HEK293 (cell line): ENCODE results near the gene VGLL4.

Experiments
- CTCF ChIA-PET: fragments of 350-600 bp; formaldehyde crosslinking; extraction: SDS; loops from one replicate; lab custom pipeline; 2021; ENCODE audit warnings: antibody characterized with exemption; lab: Yijun Ruan, JAX
- POLR2A ChIA-PET: fragments of 300-600 bp; formaldehyde crosslinking; extraction: SDS; loops from one replicate; lab custom pipeline; 2020; ENCODE audit warnings: antibody characterized with exemption, inconsistent platforms; lab: Yijun Ruan, JAX
- H3K27ac ChIP-seq: fragments of 200-500 bp; sonication (Bioruptor generic); 2 replicates; pipeline ENCODE4 v1.5.1; 2014; ENCODE audit warnings: low read depth, low read length, control low read depth, inconsistent platforms; ENCODE audit errors: extremely low read depth
- H3K36me3 ChIP-seq, 2 experiments: fragments of 200-500 bp in 1 of 2; sonication (Bioruptor generic) in 1 of 2; 1 replicate in 1 of 2; 2 replicates in 1 of 2; pipeline ENCODE4 v1.5.1; 2014 to 2017; ENCODE audit warnings: inconsistent platforms in 2 of 2, low read length in 2 of 2; ENCODE audit not compliant: control insufficient read depth in 2 of 2, insufficient read depth in 1 of 2
- H3K4me1 ChIP-seq: fragments of 200-500 bp; sonication (Bioruptor generic); 2 replicates; pipeline ENCODE4 v1.5.1; 2014; ENCODE audit warnings: mild to moderate bottlenecking, low read length, inconsistent platforms; ENCODE audit not compliant: control insufficient read depth, insufficient read depth
- H3K4me3 ChIP-seq: 2 replicates; pipeline ENCODE4 v1.5.1; 2011; ENCODE audit warnings: low read depth, mild to moderate bottlenecking, control low read depth, low read length, moderate library complexity
- H3K9me3 ChIP-seq: fragments of 200-500 bp; sonication (Bioruptor generic); 2 replicates; pipeline ENCODE4 v1.5.1; 2014; ENCODE audit warnings: low read depth, low read length, inconsistent platforms; ENCODE audit not compliant: control insufficient read depth, insufficient read depth
- BCL11B ChIP-seq: fragments of 450-650 bp; formaldehyde crosslinking; IDR thresholded peaks from 2 replicates; pipeline ENCODE4 v1.5.1; 2016; ENCODE audit warnings: low read depth, missing biosample characterization, missing genetic modification characterization
- EGR2 ChIP-seq: fragments of 450-650 bp; formaldehyde crosslinking; IDR thresholded peaks from 2 replicates; pipeline ENCODE4 v1.5.1; 2016; ENCODE audit warnings: low read depth, missing biosample characterization, missing genetic modification characterization
- GFI1B ChIP-seq: fragments of 450-650 bp; formaldehyde crosslinking; IDR thresholded peaks from 2 replicates; pipeline ENCODE4 v1.5.1; 2016; ENCODE audit warnings: missing biosample characterization, missing genetic modification characterization
- GLIS1 ChIP-seq: fragments of 450-650 bp; formaldehyde crosslinking; IDR thresholded peaks from 2 replicates; pipeline ENCODE4 v1.5.1; 2016; ENCODE audit warnings: missing biosample characterization, missing genetic modification characterization
- GLIS2 ChIP-seq: fragments of 450-650 bp; formaldehyde crosslinking; IDR thresholded peaks from 2 replicates; pipeline ENCODE4 v1.5.1; 2016; ENCODE audit warnings: missing biosample characterization, missing genetic modification characterization
- HOXA7 ChIP-seq: sonication (generic); formaldehyde crosslinking; IDR thresholded peaks from 2 replicates; pipeline ENCODE4 v1.8.1; 2022; ENCODE audit warnings: missing genetic modification reagents, borderline replicate concordance
- HOXD13 ChIP-seq: sonication (generic); formaldehyde crosslinking; IDR thresholded peaks from 2 replicates; pipeline ENCODE4 v1.8.0; 2022; ENCODE audit warnings: missing genetic modification reagents, borderline replicate concordance
- KLF1 ChIP-seq: fragments of 450-650 bp; formaldehyde crosslinking; IDR thresholded peaks from 2 replicates; pipeline ENCODE4 v1.5.1; 2016; ENCODE audit warnings: missing biosample characterization, missing genetic modification characterization
- KLF10 ChIP-seq: fragments of 450-650 bp; IDR thresholded peaks from 2 replicates; pipeline ENCODE4 v1.5.1; 2018; ENCODE audit warnings: missing biosample characterization, mild to moderate bottlenecking, missing genetic modification characterization
- OSR2 ChIP-seq: fragments of 450-650 bp; formaldehyde crosslinking; IDR thresholded peaks from 2 replicates; pipeline ENCODE4 v1.5.1; 2016; ENCODE audit warnings: missing biosample characterization, missing genetic modification characterization
- REPIN1 ChIP-seq: fragments of 450-650 bp; formaldehyde crosslinking; IDR thresholded peaks from 2 replicates; pipeline ENCODE4 v1.5.1; 2017; ENCODE audit warnings: missing biosample characterization, missing genetic modification characterization, low read depth
- SP3 ChIP-seq: fragments of 450-650 bp; formaldehyde crosslinking; IDR thresholded peaks from 2 replicates; pipeline ENCODE4 v1.5.1; 2016; ENCODE audit warnings: missing biosample characterization, missing genetic modification characterization
- ZBTB11 ChIP-seq: fragments of 450-650 bp; formaldehyde crosslinking; conservative IDR thresholded peaks from 2 replicates; pipeline ENCODE4 v1.5.1; 2016; ENCODE audit warnings: low read depth, missing biosample characterization, missing genetic modification characterization
- ZFP3 ChIP-seq: fragments of 450-650 bp; formaldehyde crosslinking; IDR thresholded peaks from 2 replicates; pipeline ENCODE4 v1.5.1; 2016; ENCODE audit warnings: low read depth, missing biosample characterization, missing genetic modification characterization
- ZIC2 ChIP-seq: fragments of 450-650 bp; formaldehyde crosslinking; IDR thresholded peaks from 2 replicates; pipeline ENCODE4 v1.5.1; 2016; ENCODE audit warnings: missing biosample characterization, missing genetic modification characterization
- ZNF239 ChIP-seq: fragments of 450-650 bp; formaldehyde crosslinking; IDR thresholded peaks from 2 replicates; pipeline ENCODE4 v1.5.1; 2016; ENCODE audit warnings: missing biosample characterization, missing genetic modification characterization
- ZNF274 ChIP-seq, 2 experiments: fragments of 200-500 bp in 1 of 2; fragments of 450-650 bp in 1 of 2; sonication (Bioruptor generic) in 1 of 2; formaldehyde crosslinking in 1 of 2; IDR thresholded peaks; 2 replicates each; pipeline versions ENCODE4 v1.5.1 to v1.6.1; 2014 to 2016; ENCODE audit warnings: borderline replicate concordance in 1 of 2, inconsistent platforms in 1 of 2, low read length in 1 of 2, missing biosample characterization in 1 of 2, missing genetic modification characterization in 1 of 2
- ZNF341 ChIP-seq: fragments of 450-650 bp; formaldehyde crosslinking; IDR thresholded peaks from 2 replicates; pipeline ENCODE4; 2016; ENCODE audit warnings: low read depth, missing biosample characterization, missing genetic modification characterization
- ZNF433 ChIP-seq: fragments of 450-650 bp; formaldehyde crosslinking; IDR thresholded peaks from 2 replicates; pipeline ENCODE4 v1.5.1; 2016; ENCODE audit warnings: missing biosample characterization, missing genetic modification characterization, low read depth
- ZNF488 ChIP-seq: fragments of 450-650 bp; formaldehyde crosslinking; IDR thresholded peaks from 2 replicates; pipeline ENCODE4 v1.5.1; 2016; ENCODE audit warnings: missing biosample characterization, missing genetic modification characterization
- ZNF548 ChIP-seq: fragments of 450-650 bp; formaldehyde crosslinking; IDR thresholded peaks from 2 replicates; pipeline ENCODE4 v1.5.1; 2016; ENCODE audit warnings: missing biosample characterization, missing genetic modification characterization
- ZNF561 ChIP-seq: fragments of 450-650 bp; IDR thresholded peaks from 2 replicates; pipeline ENCODE4 v1.5.1; 2018; ENCODE audit warnings: missing biosample characterization, missing genetic modification characterization, borderline replicate concordance
- ZNF600 ChIP-seq: fragments of 450-650 bp; formaldehyde crosslinking; IDR thresholded peaks from 2 replicates; pipeline ENCODE4 v1.5.1; 2016; ENCODE audit warnings: missing biosample characterization, missing genetic modification characterization
- ZNF623 ChIP-seq: fragments of 450-650 bp; formaldehyde crosslinking; IDR thresholded peaks from 2 replicates; pipeline ENCODE4 v1.5.1; 2016; ENCODE audit warnings: missing biosample characterization, missing genetic modification characterization
- ZNF645 ChIP-seq: fragments of 450-650 bp; formaldehyde crosslinking; IDR thresholded peaks from 2 replicates; pipeline ENCODE4; 2016; ENCODE audit warnings: missing biosample characterization, missing genetic modification characterization
- ZNF654 ChIP-seq: fragments of 450-650 bp; formaldehyde crosslinking; IDR thresholded peaks from 2 replicates; pipeline ENCODE4 v1.5.1; 2016; ENCODE audit warnings: low read depth, missing biosample characterization, missing genetic modification characterization
- ZNF776 ChIP-seq: fragments of 450-650 bp; formaldehyde crosslinking; IDR thresholded peaks from 2 replicates; pipeline ENCODE4 v1.5.0; 2017; ENCODE audit warnings: missing biosample characterization, missing genetic modification characterization, borderline replicate concordance
- ZNF837 ChIP-seq: fragments of 450-650 bp; formaldehyde crosslinking; IDR thresholded peaks from 2 replicates; pipeline ENCODE4 v1.5.1; 2016; ENCODE audit warnings: missing biosample characterization, missing genetic modification characterization
- ZNF843 ChIP-seq: fragments of 450-650 bp; formaldehyde crosslinking; IDR thresholded peaks from 2 replicates; pipeline ENCODE4 v1.5.1; 2016; ENCODE audit warnings: missing biosample characterization, missing genetic modification characterization

Gene VGLL4

GRCh38 chr3:11549580-11550140 lies 94.1 kb downstream of the VGLL4 start:
- POLR2A ChIA-PET, result no interaction called here
- 0 out of 2 replicates have a peak, but pooled peaks cover 4% of the 10 kb centered on the region for H3K4me1 ChIP-seq
- H3K4me3 ChIP-seq, result no peak overlapping the region
- CTCF ChIA-PET, result no interaction called here
- H3K9me3 ChIP-seq, result no peaks in the 10 kb centered on the region
- no peak overlapping the region for H3K27ac ChIP-seq
- H3K36me3 ChIP-seq, result peaks cover 0 to 3% of the 10 kb centered on the region in 2 experiments; a peak in 1 of 3 replicates
- TF ChIP-seq ZNF776 (tag by site-specific recombination) (no peak), KLF1 (no peak), HOXA7 (CRISPR knock-in tag) (no peak), OSR2 (tag by site-specific recombination) (no peak), KLF10 (tag by site-specific recombination) (no peak), ZNF837 (tag by site-specific recombination) (no peak)

- POLR2A ChIA-PET, result no interaction called here
- CTCF ChIA-PET, result no interaction called here
- H3K4me3 ChIP-seq, result no peak overlapping the region
- H3K4me1 ChIP-seq, result 0 out of 2 replicates have a peak, but pooled peaks cover 4% of the 10 kb centered on the region
- TF ChIP-seq ZNF600 (tag by site-specific recombination), result peak; percentile 62; the same call in 1 of the 2 replicates
- no peak for TF ChIP-seq ZNF433 (tag by site-specific recombination)
- no peak for TF ChIP-seq ZNF843 (tag by site-specific recombination)
- no peak for TF ChIP-seq ZNF654 (tag by site-specific recombination)
- TF ChIP-seq BCL11B (tag by site-specific recombination), result no peak
- no peak for TF ChIP-seq GFI1B (tag by site-specific recombination)
- no peak for TF ChIP-seq EGR2
- TF ChIP-seq SP3 (tag by site-specific recombination), result no peak
- no peak for TF ChIP-seq REPIN1 (tag by site-specific recombination)
- TF ChIP-seq ZNF239 (tag by site-specific recombination), result no peak
- TF ChIP-seq ZNF341 (tag by site-specific recombination), result 0 out of 2 replicates have a peak, but pooled peaks have one; percentile 6
- TF ChIP-seq ZNF623 (tag by site-specific recombination), result no peak
- no peak for TF ChIP-seq GLIS2 (tag by site-specific recombination)
- peak; percentile 91 for TF ChIP-seq ZIC2 (tag by site-specific recombination)
- TF ChIP-seq ZNF488 (tag by site-specific recombination), result no peak
- TF ChIP-seq GLIS1, result peak; percentile 91
- no peak for TF ChIP-seq ZFP3
- peaks cover 0 to 3% of the 10 kb centered on the region in 2 experiments; a peak in 1 of 3 replicates for H3K36me3 ChIP-seq
- H3K9me3 ChIP-seq, result no peaks in the 10 kb centered on the region
- no peak overlapping the region for H3K27ac ChIP-seq
Measured at GRCh38 chr3:11548721-11549131, 95.0 kb downstream of the VGLL4 start.

- Histone ChIP-seq H3K36me3 (peaks cover 0 to 3% of the 10 kb centered on the region in 2 experiments; a peak in 1 of 3 replicates), H3K4me1 (0 out of 2 replicates have a peak, but pooled peaks cover 4% of the 10 kb centered on the region), H3K4me3 (no peak overlapping the region), H3K9me3 (no peaks in the 10 kb centered on the region), H3K27ac (no peak overlapping the region)
- POLR2A ChIA-PET, result no interaction called here
- CTCF ChIA-PET, result no interaction called here
- no peak for TF ChIP-seq ZNF561 (tag by site-specific recombination)
- TF ChIP-seq ZBTB11 (tag by site-specific recombination), result no peak
- TF ChIP-seq ZNF274 (IDR thresholded peaks at IDR 0.05; ENCODE audit: low read length), result no peak
- TF ChIP-seq ZNF274 (tag by site-specific recombination; IDR thresholded peaks at IDR 0.05; ENCODE audit: borderline replicate concordance), result no peak
- TF ChIP-seq ZNF776 (tag by site-specific recombination), result no peak
- TF ChIP-seq ZNF645 (tag by site-specific recombination), result no peak
- TF ChIP-seq ZNF548, result no peak
- TF ChIP-seq HOXD13 (CRISPR knock-in tag), result no peak
- TF ChIP-seq ZIC2 (tag by site-specific recombination), result no peak
- TF ChIP-seq REPIN1 (tag by site-specific recombination), result no peak
Measured at GRCh38 chr3:11547498-11547897, 96.2 kb downstream of the VGLL4 start.
